ENCODE data around the gene PLPP3. TPM values are rescaled to one million over a fixed set of nuclear protein-coding genes. Genes with fewer than 3 reads are reported as not detected.

Gene PLPP3
- total RNA-seq, 1 experiment from 2014 or later: 26.7 TPM

- no peak overlapping the region for H2AFZ ChIP-seq (ENCODE audit: low read length)
- no peaks in the 10 kb centered on the region for H3K79me1 ChIP-seq (ENCODE audit: insufficient read depth, low read depth, low read length, poor library complexity, severe bottlenecking)
- H3K4me1 ChIP-seq (ENCODE audit: insufficient read depth, low read length): no peaks in the 10 kb centered on the region; the same call in 1 of the 2 replicates
- no peak overlapping the region for H4K91ac ChIP-seq (ENCODE audit: insufficient read length, low read depth, low read length)
- H3T11ph ChIP-seq (ENCODE audit: low read length): no peak overlapping the region
- no peaks in the 10 kb centered on the region for H3K27me3 ChIP-seq (ENCODE audit: insufficient read depth, low read length)
- H3K4me3 Mint-ChIP-seq: no peak overlapping the region
- no peak for TF ChIP-seq CTCF (conservative IDR thresholded peaks at IDR 0.05)
- no peak for DNase-seq
- H2BK15ac ChIP-seq (ENCODE audit: low read depth, low read length): no peak overlapping the region
- no peaks in the 10 kb centered on the region for H3K23me2 ChIP-seq (ENCODE audit: insufficient read length, low read depth, low read length, poor library complexity, severe bottlenecking)
- H3K4ac ChIP-seq (ENCODE audit: low read depth, low read length): no peak overlapping the region
- H2BK12ac ChIP-seq (ENCODE audit: insufficient read length, low read depth, low read length): no peak overlapping the region
- no peak overlapping the region for H3K27ac ChIP-seq (ENCODE audit: insufficient read length, low read depth, low read length)
- H3K4me1 Mint-ChIP-seq: peaks cover 17 to 18% of the 10 kb centered on the region in 2 experiments
- H3K36me3 Mint-ChIP-seq (ENCODE audit: insufficient read depth in 1 of 3, low read depth in 3 of 3): peaks cover 0 to 6% (median 0%) of the 10 kb centered on the region in 3 experiments; a peak in 2 of 7 replicates
- H3K27me3 Mint-ChIP-seq (ENCODE audit: low read depth): no peaks in the 10 kb centered on the region; the same call in 1 of the 2 replicates
- no peak overlapping the region for H4K8ac ChIP-seq (replicated peaks; ENCODE audit: insufficient read length, low read depth, low read length)
- H3K56ac ChIP-seq (ENCODE audit: insufficient read length, low read depth, low read length): no peak overlapping the region
- no peak overlapping the region for H3K18ac ChIP-seq (ENCODE audit: insufficient read length, low read depth, low read length)
- H4K5ac ChIP-seq (ENCODE audit: insufficient read length, low read depth, low read length): no peak overlapping the region
- H2AK5ac ChIP-seq (ENCODE audit: insufficient read length, low read length): no peak overlapping the region
- H2BK20ac ChIP-seq (ENCODE audit: low read depth, low read length, poor library complexity, severe bottlenecking): no peak overlapping the region
- no peaks in the 10 kb centered on the region for H3K9me3 ChIP-seq (ENCODE audit: control insufficient read depth, low read depth, low read length)
- H4K20me1 ChIP-seq (ENCODE audit: control insufficient read depth, insufficient read depth, insufficient read length): no peaks in the 10 kb centered on the region
- H3K9me3 Mint-ChIP-seq: no peaks in the 10 kb centered on the region
- H3K4me2 ChIP-seq (ENCODE audit: insufficient read depth, insufficient read length, low read length): no peak overlapping the region
- H3K23ac ChIP-seq (ENCODE audit: insufficient read length, low read depth, low read length): no peak overlapping the region
- no peak overlapping the region for H3K27ac Mint-ChIP-seq
- no peak overlapping the region for H2BK120ac ChIP-seq (ENCODE audit: low read depth, low read length, poor library complexity, severe bottlenecking)
- no peaks in the 10 kb centered on the region for H3K79me2 ChIP-seq (ENCODE audit: insufficient read depth, low read length)
- no peak overlapping the region for H3K9ac ChIP-seq (ENCODE audit: extremely low read depth, insufficient read length, low read length)
- no peak overlapping the region for H3K14ac ChIP-seq (ENCODE audit: insufficient read depth, low read length)
- H2BK5ac ChIP-seq (ENCODE audit: insufficient read length, low read length): no peak overlapping the region
- no CpG with 5 or more reads among the region's 3 CpGs for WGBS (ENCODE audit: extremely low coverage, insufficient read length, low lambda C conversion rate)
Measured at GRCh38 chr1:56462209-56462608, 117.2 kb downstream of the PLPP3 start.

Measured in H9 (cell line).